K562 (cell line): Measurements from ENCODE around the gene ARL16. TPM values are rescaled to one million over a fixed set of nuclear protein-coding genes. Genes with fewer than 3 reads are reported as not detected.

Source experiments
- ATF1 ChIP-seq, 2 experiments: fragments of 450-650 bp in 1 of 2; IDR thresholded peaks; 2 replicates each; pipeline ENCODE4 v1.6.1; 2016; ENCODE audit warnings: missing compliant biosample characterization in 1 of 2, missing genetic modification characterization in 1 of 2
- CBFA2T3 ChIP-seq: fragments of 450-650 bp; IDR thresholded peaks from 2 replicates; pipeline ENCODE4 v1.6.1; 2017
- CREB3L1 ChIP-seq: fragments of 450-650 bp; IDR thresholded peaks from 2 replicates; pipeline ENCODE4 v1.6.1; 2014; ENCODE audit warnings: low read depth, mild to moderate bottlenecking, moderate library complexity, borderline replicate concordance
- CTBP1 ChIP-seq: fragments of 450-650 bp; IDR thresholded peaks from 2 replicates; pipeline ENCODE4 v1.6.1; 2016; ENCODE audit warnings: borderline replicate concordance
- HEY1 ChIP-seq: fragments of 250-450 bp; sonication (Bioruptor Pico); IDR thresholded peaks from 2 replicates; pipeline ENCODE4 v1.5.0; 2020; ENCODE audit warnings: mild to moderate bottlenecking, moderate library complexity, borderline replicate concordance
- HMGN3 ChIP-seq: IDR thresholded peaks from 2 replicates; pipeline ENCODE4 v1.6.1; 2011; ENCODE audit warnings: borderline replicate concordance, low read depth, mild to moderate bottlenecking, mixed read lengths, low read length; ENCODE audit not compliant: insufficient read length; ENCODE audit errors: extremely low read depth
- IRF2 ChIP-seq: sonication (generic); formaldehyde crosslinking; IDR thresholded peaks from 2 replicates; pipeline ENCODE4 v1.8.1; 2022; ENCODE audit warnings: mild to moderate bottlenecking, missing genetic modification reagents
- MAZ ChIP-seq, 2 experiments: fragments of 450-650 bp in 1 of 2; sonication (generic) in 1 of 2; formaldehyde crosslinking; IDR thresholded peaks in 1 of 2; conservative IDR thresholded peaks in 1 of 2; 2 replicates each; pipeline versions ENCODE4 v1.4.0 to v1.5.0; 2020; ENCODE audit warnings: mild to moderate bottlenecking in 1 of 2, missing genetic modification reagents in 1 of 2
- MTF1 ChIP-seq: fragments of 250-450 bp; sonication (Bioruptor Pico); IDR thresholded peaks from 2 replicates; pipeline ENCODE4 v1.9.0; 2021; ENCODE audit warnings: moderate library complexity, mild to moderate bottlenecking, inconsistent platforms, borderline replicate concordance
- MXI1 ChIP-seq: IDR thresholded peaks from 2 replicates; pipeline ENCODE4 v1.6.1; 2011; ENCODE audit warnings: low read depth, mild to moderate bottlenecking, improper control_type of control experiment, low read length
- NKRF ChIP-seq: fragments of 450-650 bp; IDR thresholded peaks from 2 replicates; pipeline ENCODE4 v1.6.1; 2016; ENCODE audit warnings: borderline replicate concordance
- RBM25 ChIP-seq: fragments of 200-400 bp; formaldehyde crosslinking; IDR thresholded peaks from 2 replicates; pipeline ENCODE4 v1.6.1; 2018; ENCODE audit warnings: low read length, low read depth, moderate library complexity; ENCODE audit not compliant: severe bottlenecking
- SP2 ChIP-seq: IDR thresholded peaks from 2 replicates; pipeline ENCODE4 v1.6.1; 2011; ENCODE audit warnings: mild to moderate bottlenecking, low read depth, low read length, moderate library complexity; ENCODE audit not compliant: poor library complexity, severe bottlenecking; ENCODE audit errors: extremely low read depth
- TEAD4 ChIP-seq, 2 experiments: sonication (generic) in 1 of 2; formaldehyde crosslinking in 1 of 2; IDR thresholded peaks; 2 replicates each; pipeline versions ENCODE4 v1.6.1 to v1.8.0; 2012 to 2022; ENCODE audit warnings: borderline replicate concordance in 1 of 2, inconsistent platforms in 1 of 2, low read length in 1 of 2, mild to moderate bottlenecking in 1 of 2, missing genetic modification reagents in 1 of 2
- TRIM28 ChIP-seq: fragments of 450-650 bp; IDR thresholded peaks from 2 replicates; pipeline ENCODE4 v1.6.1; 2017
- ZBTB7A ChIP-seq: IDR thresholded peaks from 2 replicates; pipeline ENCODE4 v1.6.1; 2011; ENCODE audit warnings: low read depth, mild to moderate bottlenecking, low read length, moderate library complexity, borderline replicate concordance; ENCODE audit not compliant: control insufficient read depth
- ZNF134 ChIP-seq: fragments of 250-450 bp; sonication (Bioruptor Pico); conservative IDR thresholded peaks from 2 replicates; pipeline ENCODE4 v1.4.0; 2020
- ZNF217 ChIP-seq: sonication (generic); formaldehyde crosslinking; IDR thresholded peaks from 2 replicates; pipeline ENCODE4 v1.8.0; 2022; ENCODE audit warnings: mild to moderate bottlenecking, missing genetic modification reagents
- polyA plus RNA-seq, 8 experiments: library from polyadenylated mRNA; depleted of rRNA in 4 of 8; stranded (reverse) in 5 of 8; unstranded in 3 of 8; fragments of >200 nt; fragmentation: Nextera tagmentation in 2 of 8; fragmentation: Illumina TruSeq in 1 of 8; extraction: Ambion mirVana in 2 of 8; extraction: Trizol in 1 of 8; gene quantifications; 2 replicates each; pipeline versions ENCODE4 v1.2.1 to v1.2.3, GENCODE V29; 2011 to 2014; ENCODE audit warnings: inconsistent platforms in 1 of 8, missing spikeins in 1 of 8
- total RNA-seq, 7 experiments: library from RNA; depleted of rRNA in 6 of 7; stranded (reverse); fragments of >200 nt in 6 of 7; fragmentation: Illumina TruSeq in 2 of 7; extraction: Trizol in 2 of 7; gene quantifications; 2 replicates each; pipeline versions ENCODE4 v1.2.1 to v1.2.3, GENCODE V29; 2011 to 2021; ENCODE audit warnings: low replicate concordance in 1 of 7
- TF ChIP-seq, protein P1 (sequence below): sonication (generic); formaldehyde crosslinking; IDR thresholded peaks from 2 replicates; pipeline ENCODE4 v1.8.0; 2022; ENCODE audit warnings: mild to moderate bottlenecking, missing genetic modification reagents

Gene ARL16
- total and polyA plus RNA-seq, 9 of the 15 experiments (the other 6 are each of a cell fraction or from before 2014, with no cell fraction given) = 5.4 to 32.4 (median 22.6) TPM

GRCh38 chr17:81683584-81684441 lies at the start of gene ARL16, which contains the start of gene HGS (continued):
- no peak for TF ChIP-seq HMGN3
- no peak for TF ChIP-seq TRIM28
- no peak for TF ChIP-seq ZNF217 (CRISPR knock-in tag)
- no peak for TF ChIP-seq HEY1
- peak; percentile 90 to 99 for TF ChIP-seq MAZ (CRISPR knock-in tag; conservative IDR thresholded peaks at IDR 0.05 in 1 of 2, IDR thresholded peaks at IDR 0.05 in 1 of 2)
- TF ChIP-seq NKRF = peak; percentile 75
- TF ChIP-seq IRF2 (CRISPR knock-in tag) = no peak; the same call in 1 of the 2 replicates
- TF ChIP-seq RBM25 = peak; percentile 100
- TF ChIP-seq CTBP1 = peak; percentile 72
- TF ChIP-seq MTF1 = no peak
- no peak for TF ChIP-seq ZNF134 (CRISPR knock-in tag)
- TF ChIP-seq SP2 = peak; percentile 83
- TF ChIP-seq CBFA2T3 = no peak
- TF ChIP-seq, protein P1, sequence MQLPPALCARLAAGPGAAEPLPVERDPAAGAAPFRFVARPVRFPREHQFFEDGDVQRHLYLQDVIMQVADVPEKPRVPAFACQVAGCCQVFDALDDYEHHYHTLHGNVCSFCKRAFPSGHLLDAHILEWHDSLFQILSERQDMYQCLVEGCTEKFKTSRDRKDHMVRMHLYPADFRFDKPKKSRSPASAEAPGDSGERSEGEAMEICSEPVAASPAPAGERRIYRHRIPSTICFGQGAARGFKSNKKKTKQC (CRISPR knock-in tag) = peak; percentile 30; the same call in 1 of the 2 replicates
- TF ChIP-seq CREB3L1 = peak; percentile 46
- TF ChIP-seq ATF1 (CRISPR knock-in tag; IDR thresholded peaks at IDR 0.05) = no peak; the same call in 1 of the 2 replicates
- peak; percentile 91 for TF ChIP-seq ATF1 (tag; IDR thresholded peaks at IDR 0.05)
- TF ChIP-seq ZBTB7A = peak; percentile 69
- peak; percentile 70 for TF ChIP-seq TEAD4 (IDR thresholded peaks at IDR 0.05; ENCODE audit: low read length)
- no peak for TF ChIP-seq TEAD4 (CRISPR knock-in tag; IDR thresholded peaks at IDR 0.05; ENCODE audit: borderline replicate concordance)
- TF ChIP-seq MXI1 = no peak
